ENCODE results near the gene CCDC183. TPM values are rescaled to one million over a fixed set of nuclear protein-coding genes. Genes with fewer than 3 reads are reported as not detected.

The CCDC183 gene
- total RNA-seq, 1 donor from 2014 or later, result 0.84 TPM

DNA sequence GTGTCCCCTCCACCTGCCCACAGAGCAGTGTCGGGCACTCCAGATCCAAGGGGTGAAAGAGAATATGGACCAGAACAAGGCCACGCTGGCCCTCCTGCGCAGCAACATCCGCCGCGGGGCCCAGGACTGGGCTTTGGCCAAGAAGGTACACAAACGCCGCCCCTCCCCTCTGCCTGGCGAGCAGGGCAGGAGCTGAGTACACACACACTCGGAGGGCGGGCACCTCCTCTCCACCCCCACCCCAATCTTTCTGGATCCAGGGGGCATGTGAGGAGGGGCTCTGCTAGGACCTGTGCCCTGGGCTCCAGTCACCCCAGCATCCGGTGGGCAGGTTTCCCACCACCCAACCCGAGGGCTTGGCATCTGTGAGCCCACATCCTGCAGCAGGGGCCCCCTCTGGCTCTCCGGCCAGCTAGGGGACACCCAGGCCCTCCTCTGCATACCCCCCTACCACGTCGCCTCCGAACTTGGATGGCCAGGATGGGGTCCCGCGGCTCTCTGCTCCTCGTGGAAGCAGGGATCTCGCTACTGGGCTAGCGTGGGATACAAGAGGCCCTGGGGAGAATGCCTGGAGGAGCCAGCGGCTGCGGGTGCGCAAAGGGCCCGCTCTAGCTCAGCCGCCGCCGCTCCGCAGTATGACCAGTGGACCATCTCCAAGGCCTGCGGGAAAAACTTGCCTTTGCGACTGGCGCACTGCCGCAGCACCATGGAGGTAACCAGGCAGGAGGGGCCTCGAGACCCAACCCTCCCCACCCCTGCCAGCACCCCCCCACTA, 3.1 kb downstream of the CCDC183 start:
- Mint-ChIP-seq H3K27ac (ENCODE audit: unreplicated experiment) (no peak overlapping the region), H3K9me3 (ENCODE audit: unreplicated experiment) (no peaks in the 10 kb centered on the region), H3K4me3 (ENCODE audit: unreplicated experiment) (no peak overlapping the region), H3K27me3 (ENCODE audit: low read depth, unreplicated experiment) (no peaks in the 10 kb centered on the region), H3K4me1 (ENCODE audit: low read depth, unreplicated experiment) (peaks cover 18% of the 10 kb centered on the region), H3K36me3 (ENCODE audit: low read depth, unreplicated experiment) (peaks cover 2% of the 10 kb centered on the region)
- Histone ChIP-seq H3K4me2 (ENCODE audit: low read length) (peak overlapping the region; percentile 66), H3K27ac (ENCODE audit: low read depth, low read length) (no peak overlapping the region), H2AFZ (ENCODE audit: low read depth, low read length) (no peak overlapping the region), H3K9ac (ENCODE audit: low read length) (no peak overlapping the region), H3K4me3 (ENCODE audit: insufficient read depth, low read depth, low read length) (no peak overlapping the region), H4K20me1 (ENCODE audit: insufficient read depth, low read length) (peaks cover 7% of the 10 kb centered on the region), H3K9me3 (ENCODE audit: insufficient read depth, low read depth, low read length) (no peaks in the 10 kb centered on the region), H3K4me1 (ENCODE audit: insufficient read depth, low read length) (peaks cover 6% of the 10 kb centered on the region), H3K27me3 (ENCODE audit: insufficient read depth, low read length) (peaks cover 33% of the 10 kb centered on the region), H3K79me2 (ENCODE audit: insufficient read depth, low read length) (no peaks in the 10 kb centered on the region), H3K36me3 (ENCODE audit: insufficient read depth, low read length) (no peaks in the 10 kb centered on the region)
- TF ChIP-seq, protein P1, sequence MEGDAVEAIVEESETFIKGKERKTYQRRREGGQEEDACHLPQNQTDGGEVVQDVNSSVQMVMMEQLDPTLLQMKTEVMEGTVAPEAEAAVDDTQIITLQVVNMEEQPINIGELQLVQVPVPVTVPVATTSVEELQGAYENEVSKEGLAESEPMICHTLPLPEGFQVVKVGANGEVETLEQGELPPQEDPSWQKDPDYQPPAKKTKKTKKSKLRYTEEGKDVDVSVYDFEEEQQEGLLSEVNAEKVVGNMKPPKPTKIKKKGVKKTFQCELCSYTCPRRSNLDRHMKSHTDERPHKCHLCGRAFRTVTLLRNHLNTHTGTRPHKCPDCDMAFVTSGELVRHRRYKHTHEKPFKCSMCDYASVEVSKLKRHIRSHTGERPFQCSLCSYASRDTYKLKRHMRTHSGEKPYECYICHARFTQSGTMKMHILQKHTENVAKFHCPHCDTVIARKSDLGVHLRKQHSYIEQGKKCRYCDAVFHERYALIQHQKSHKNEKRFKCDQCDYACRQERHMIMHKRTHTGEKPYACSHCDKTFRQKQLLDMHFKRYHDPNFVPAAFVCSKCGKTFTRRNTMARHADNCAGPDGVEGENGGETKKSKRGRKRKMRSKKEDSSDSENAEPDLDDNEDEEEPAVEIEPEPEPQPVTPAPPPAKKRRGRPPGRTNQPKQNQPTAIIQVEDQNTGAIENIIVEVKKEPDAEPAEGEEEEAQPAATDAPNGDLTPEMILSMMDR (IDR thresholded peaks at IDR 0.05; ENCODE audit: insufficient read depth, low read depth, low read length), result no peak
- peak; percentile 82 for TF ChIP-seq EZH2 (IDR thresholded peaks at IDR 0.05; ENCODE audit: insufficient read depth, low read length)
- DNase-seq (ENCODE audit: low read depth), result no peak
- no peak for FAIRE-seq

DNA sequence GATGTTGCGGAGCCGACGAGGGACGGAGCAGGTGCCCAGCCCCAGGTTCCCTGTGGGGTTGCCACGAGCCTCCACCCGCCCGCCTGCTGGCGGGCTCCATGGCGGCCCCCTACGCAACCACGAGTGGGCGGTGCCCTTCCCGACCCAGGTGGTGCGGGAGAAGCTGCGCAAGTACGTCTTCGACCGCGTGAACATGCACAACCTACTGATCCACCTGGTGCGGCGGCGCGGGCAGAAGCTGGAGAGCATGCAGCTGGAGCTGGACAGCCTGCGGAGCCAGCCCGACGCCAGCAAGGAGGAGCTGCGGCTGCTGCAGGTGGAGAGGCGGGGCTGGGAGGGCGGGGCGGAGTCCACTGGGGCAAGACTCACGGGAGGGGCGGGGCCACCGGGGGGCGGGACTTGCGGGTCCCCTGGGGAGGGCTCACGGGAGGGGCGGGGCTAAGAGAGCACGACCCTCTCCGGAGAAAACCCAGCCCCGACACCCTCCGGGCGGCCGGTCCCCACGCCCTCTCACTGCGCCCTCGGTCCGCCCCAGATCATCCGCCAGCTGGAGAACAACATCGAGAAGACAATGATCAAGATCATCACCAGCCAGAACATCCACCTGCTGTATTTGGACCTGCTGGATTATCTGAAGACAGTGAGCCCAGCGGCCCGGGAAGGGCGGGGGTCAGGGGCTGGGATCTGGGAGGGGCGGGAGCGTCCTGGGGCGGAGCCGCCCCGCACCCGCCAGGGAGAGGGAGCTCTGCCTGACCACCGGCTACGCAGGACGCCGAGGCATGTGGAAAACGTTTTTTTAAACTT, 3.9 kb downstream of the CCDC183 start:
- no peak for TF ChIP-seq EZH2 (IDR thresholded peaks at IDR 0.05; ENCODE audit: insufficient read depth, low read length)
- TF ChIP-seq, protein P1 (IDR thresholded peaks at IDR 0.05; ENCODE audit: insufficient read depth, low read depth, low read length), result no peak
- H3K27ac ChIP-seq (ENCODE audit: low read depth, low read length), result no peak overlapping the region
- Mint-ChIP-seq H3K27ac (ENCODE audit: unreplicated experiment) (no peak overlapping the region), H3K4me1 (ENCODE audit: low read depth, unreplicated experiment) (peaks cover 18% of the 10 kb centered on the region), H3K9me3 (ENCODE audit: unreplicated experiment) (no peaks in the 10 kb centered on the region), H3K27me3 (ENCODE audit: low read depth, unreplicated experiment) (no peaks in the 10 kb centered on the region), H3K36me3 (ENCODE audit: low read depth, unreplicated experiment) (peaks cover 2% of the 10 kb centered on the region), H3K4me3 (ENCODE audit: unreplicated experiment) (peak overlapping the region; percentile 82)
- H4K20me1 ChIP-seq (ENCODE audit: insufficient read depth, low read length), result peaks cover 7% of the 10 kb centered on the region
- H3K36me3 ChIP-seq (ENCODE audit: insufficient read depth, low read length), result no peaks in the 10 kb centered on the region
- peaks cover 6% of the 10 kb centered on the region for H3K4me1 ChIP-seq (ENCODE audit: insufficient read depth, low read length)
- DNase-seq (ENCODE audit: low read depth), result no peak
- peaks cover 33% of the 10 kb centered on the region for H3K27me3 ChIP-seq (ENCODE audit: insufficient read depth, low read length)
- FAIRE-seq, result no peak
- H2AFZ ChIP-seq (ENCODE audit: low read depth, low read length), result no peak overlapping the region
- H3K9ac ChIP-seq (ENCODE audit: low read length), result no peak overlapping the region
- no peaks in the 10 kb centered on the region for H3K79me2 ChIP-seq (ENCODE audit: insufficient read depth, low read length)
- peak overlapping the region; percentile 24 for H3K4me3 ChIP-seq (ENCODE audit: insufficient read depth, low read depth, low read length)
- peak overlapping the region; percentile 72 for H3K4me2 ChIP-seq (ENCODE audit: low read length)
- H3K9me3 ChIP-seq (ENCODE audit: insufficient read depth, low read depth, low read length), result no peaks in the 10 kb centered on the region

All from astrocyte (in vitro differentiated cells and primary cell).